Stimulated activated CD4-positive, alpha-beta T cell treated with anti-CD3 and anti-CD28 coated beads, TNF-alpha, amount 100 ng/mL, for 48 hours (primary cell): ENCODE results near the gene MCEE.
"Not testable (repeated sequence)": the region's sequence is repeated elsewhere in the genome, so short reads cannot be mapped to it uniquely, and the experiment has no call there.

Source experiments
- DNase-seq, 3 donors: peaks; one replicate each; pipeline ENCODE4 v3.0.0-alpha.2; 2020; ENCODE audit warnings: low read depth in 3 of 3

MCEE gene

DNA sequence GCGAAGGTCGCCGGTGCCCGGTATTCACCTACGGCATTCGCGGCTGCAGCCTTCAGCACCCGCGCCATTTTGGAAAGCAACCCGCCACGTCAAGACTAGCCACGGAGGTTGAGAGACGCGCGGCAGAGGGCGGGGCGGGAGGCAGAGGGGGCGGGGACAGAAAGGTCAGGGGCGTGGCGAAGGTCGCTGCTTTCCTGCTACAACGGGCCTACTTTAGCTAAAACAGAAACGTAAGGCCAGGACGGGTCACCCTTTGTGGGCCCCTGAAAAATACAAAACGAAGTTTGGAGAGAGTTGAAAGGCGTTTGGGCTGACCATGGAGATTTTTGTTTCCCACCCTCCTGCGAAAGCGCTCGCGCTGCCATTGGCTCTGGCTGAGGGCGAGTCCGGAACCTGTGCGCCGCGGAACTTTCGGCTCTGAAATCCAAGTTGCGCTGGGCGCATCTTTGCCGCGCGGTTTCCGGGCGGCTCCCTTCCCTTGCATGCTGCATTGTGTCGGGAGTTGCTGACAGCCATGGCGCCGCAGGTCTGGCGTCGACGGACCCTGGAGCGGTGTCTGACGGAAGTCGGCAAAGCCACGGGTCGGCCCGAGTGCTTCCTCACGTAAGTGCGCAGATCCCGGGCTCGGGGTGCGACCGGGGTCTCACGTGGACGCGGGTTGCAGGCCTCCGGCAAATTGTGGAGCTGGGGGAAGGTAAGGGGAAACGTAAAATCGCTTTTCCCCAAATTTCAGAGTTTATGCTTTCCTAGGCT is at the start of gene MCEE, which contains the start of gene MPHOSPH10:
Gene MCEE (minus strand): TSS at position 78 of the 753 bp plus-strand sequence. CDS start 10 bp downstream, at position 68.
Gene MPHOSPH10 (plus strand): TSS at position 483 of the 753 bp plus-strand sequence. CDS start 32 bp downstream, at position 515.
- DNase-seq, result peak; percentile 83 to 88 (median 83)

DNA sequence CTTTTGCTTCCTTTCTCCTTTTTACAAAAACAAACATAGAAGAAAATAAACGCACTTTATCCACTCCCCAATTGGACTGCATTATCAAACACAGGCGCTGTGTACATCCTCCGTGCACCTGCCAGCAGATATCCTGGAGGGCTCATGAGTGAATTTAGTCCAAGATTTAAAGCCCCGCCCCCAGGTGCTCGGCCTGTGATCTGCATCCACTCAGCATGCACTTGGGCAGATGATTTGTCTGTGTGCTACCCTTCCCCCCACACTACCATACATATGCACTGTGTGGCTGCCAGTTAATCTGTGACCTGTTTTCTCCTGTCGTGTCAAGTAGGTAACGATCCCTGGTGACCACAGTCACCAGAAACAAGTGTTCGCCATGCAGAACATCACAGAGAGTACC is 48.8 kb upstream of the MCEE start:
- not testable (repeated sequence) for DNase-seq

GRCh38 chr2:71174207-71174606 is 44.2 kb upstream of the MCEE start:
- DNase-seq, result no peak

DNA sequence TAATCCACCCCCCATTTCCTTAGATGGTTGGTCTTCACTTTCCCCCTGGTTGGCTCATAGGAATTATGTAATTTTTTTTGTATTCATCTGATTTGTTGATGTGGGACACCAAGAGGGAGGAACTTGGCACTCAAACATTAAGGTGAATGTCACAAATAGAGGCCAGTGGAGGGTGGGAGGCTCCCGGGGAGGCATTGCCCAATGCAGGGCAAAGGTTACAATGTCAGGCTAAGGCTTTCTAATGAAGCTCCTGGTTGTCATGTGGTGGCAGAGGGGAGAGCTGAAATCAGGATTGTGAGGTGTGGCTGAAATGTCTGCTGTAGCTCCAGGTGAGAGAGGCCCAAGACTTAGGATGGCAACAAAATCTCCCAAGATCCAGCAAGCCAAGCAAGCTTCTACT is 43.1 kb upstream of the MCEE start:
- no peak for DNase-seq

DNA sequence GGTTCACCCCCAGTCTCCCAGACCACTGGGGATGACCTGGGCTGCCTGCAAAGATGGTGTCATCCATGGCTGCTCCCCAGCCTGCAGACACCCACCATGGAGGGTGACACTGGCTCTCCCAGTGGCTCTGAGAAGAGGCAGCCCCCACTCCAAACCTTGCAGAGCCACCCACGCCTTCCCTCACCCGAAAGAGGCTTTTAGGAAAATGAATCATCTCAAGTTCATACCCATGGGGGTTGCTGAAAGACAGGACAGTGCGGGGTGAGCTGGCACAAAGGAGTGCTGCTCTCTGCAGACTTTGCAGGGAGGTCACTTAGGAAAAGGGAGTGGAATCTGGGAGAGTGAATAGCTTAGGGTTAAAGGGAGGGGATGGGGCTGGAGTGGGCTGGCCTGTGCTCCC is 36.8 kb upstream of the MCEE start:
- DNase-seq, result no peak

DNA sequence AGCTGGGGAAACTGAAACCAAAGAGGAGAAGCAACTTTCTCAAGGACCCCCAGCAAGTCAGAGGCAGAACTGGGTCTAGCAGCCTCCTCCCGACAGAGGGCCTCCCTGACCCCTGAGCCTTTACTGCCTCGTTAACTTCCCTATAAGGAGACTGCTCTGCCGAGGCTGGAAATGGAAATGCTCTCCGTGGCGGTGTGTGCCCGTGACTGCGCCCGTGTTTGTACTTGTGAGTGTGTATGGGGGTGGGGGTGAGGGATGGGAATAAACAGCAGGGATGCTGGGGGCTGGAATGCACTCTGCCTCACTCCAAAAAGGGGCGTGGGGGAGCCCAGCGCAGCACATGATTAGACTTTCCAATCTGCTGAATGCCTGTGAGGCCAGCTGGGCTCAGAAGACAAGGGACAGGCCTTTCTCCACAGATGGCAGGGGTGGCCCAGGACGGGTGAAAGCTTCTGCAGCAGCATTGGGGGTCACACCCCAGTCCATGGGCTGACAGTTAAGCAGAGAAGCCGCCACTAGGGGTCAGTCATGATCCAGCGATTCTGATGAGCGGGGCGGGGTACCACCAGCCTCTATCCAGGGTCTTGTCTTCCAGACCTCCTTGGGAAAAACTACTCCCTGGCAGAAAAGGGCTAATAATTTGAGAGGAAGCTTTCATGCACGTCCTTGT is 27.2 kb upstream of the MCEE start:
- peak; percentile 24 to 60 (median 35) for DNase-seq

GRCh38 chr2:71156573-71156972 is 26.5 kb upstream of the MCEE start:
- no peak for DNase-seq

DNA sequence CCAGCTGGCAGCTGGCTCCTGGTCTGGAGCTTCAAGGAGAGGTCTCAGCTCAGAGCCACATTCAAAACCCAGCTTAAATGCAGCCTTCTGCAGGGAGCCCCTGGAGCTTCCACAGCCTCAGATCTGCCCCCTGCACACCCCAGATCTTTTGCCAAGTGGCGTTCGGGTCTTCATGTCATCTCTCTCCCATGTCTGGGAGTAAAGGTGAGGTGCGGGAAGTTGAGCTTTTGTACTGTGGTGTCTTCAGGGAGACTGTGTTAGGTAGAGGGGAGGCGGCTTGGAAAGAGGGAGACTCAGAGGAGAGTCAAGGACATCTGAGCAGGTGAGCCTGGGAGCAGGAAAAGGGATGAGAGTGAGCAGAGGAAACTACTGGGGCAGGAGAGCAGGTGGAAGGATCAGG is 25.8 kb upstream of the MCEE start:
- DNase-seq, result no peak

- DNase-seq, result peak in 1 of 3 donors; percentile 8
Observed at GRCh38 chr2:71154798-71155197, 24.8 kb upstream of the MCEE start.

- DNase-seq, result no peak
Observed at GRCh38 chr2:71154279-71154678, 24.2 kb upstream of the MCEE start.

DNA sequence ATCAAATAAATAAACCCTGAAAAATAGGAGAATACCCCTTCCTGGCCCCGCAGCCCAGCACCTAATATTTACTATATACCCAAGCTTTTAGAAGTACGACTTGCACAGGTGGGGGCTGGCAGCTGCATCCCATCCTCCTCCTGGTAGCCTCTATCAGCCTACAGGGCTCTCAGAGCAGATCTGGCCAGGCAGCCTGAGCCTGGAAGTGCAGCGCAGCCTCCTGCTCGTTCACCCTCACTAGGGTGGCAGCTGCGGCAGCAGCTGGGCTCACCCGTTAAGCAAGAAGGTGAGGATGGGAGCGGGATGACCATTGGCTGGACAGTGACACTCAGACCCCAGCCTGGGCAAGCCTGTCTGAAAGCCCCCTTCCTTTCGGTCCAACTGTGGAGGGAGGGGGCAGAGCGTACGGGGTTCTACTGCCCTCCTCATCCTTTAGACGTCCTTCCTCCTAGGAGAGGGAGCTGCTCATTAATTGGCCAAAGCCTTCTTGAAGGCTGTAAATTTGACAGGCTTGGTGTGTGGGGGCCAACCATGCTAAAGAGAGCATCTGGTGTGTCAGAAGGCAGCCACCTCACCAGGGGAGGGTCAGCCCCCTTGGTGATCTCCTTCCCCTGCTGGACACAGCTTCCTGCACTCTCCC is 23.7 kb upstream of the MCEE start:
- no peak for DNase-seq

DNA sequence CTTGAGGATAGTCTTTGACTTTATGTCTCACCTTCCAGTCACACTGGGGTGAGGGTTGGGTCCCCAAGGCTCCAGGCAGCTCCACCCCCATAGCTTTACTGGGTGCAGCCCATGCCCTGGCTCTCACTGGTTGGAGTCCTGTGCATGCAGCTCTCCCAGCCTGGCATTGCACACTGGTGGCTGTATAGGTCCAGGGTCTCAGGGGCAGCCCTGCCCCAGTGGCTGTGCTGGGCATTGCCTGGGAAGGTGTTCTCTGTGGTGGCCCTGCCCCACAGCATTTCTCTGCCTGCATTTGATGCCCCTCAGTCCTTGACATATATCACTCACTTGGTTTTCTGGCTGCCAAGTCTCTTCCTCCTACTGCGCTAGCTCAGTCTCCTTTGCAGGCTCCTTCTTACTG is 21.6 kb upstream of the MCEE start:
- no peak for DNase-seq

DNA sequence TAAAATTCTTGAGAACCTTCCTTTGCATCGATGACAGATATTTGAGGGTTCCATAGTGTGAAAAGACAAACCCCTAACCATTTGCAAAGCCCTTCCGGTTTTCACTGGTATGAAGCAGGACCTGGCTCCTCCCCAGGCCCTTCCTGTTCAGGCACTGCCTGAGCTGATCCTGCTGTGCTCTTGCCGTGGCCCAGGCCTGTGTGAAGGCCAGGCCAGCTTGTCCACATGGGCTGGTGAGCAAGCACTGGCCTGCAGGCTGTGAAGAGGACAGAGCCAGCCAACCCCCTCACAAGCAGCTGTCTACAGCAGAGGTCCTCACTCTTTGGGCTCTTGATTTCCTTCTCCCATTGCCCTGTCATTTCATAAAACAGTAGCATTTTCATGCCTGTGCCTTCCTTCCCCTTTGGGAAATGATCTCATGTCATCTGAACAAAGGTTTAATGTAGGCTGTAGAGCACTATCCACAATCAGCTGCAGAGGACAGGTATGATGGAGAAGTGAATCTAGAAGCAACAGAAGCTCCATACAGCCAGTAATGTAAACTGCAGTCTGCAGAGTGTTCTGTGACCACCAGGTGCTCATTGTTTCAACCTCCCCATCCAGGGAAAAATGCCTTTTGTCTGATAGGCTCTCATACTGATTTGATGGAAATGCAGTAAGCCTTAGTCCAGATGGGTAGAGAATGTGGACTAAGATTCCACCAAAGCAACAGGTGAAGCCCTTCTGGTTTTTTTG is 20.2 kb upstream of the MCEE start:
- DNase-seq, result no peak

- DNase-seq, result no peak
Observed at GRCh38 chr2:71148506-71149063, 18.6 kb upstream of the MCEE start.

GRCh38 chr2:71143782-71144181 is 13.8 kb upstream of the MCEE start:
- DNase-seq, result no peak

- DNase-seq, result no peak
Observed at GRCh38 chr2:71136174-71136573, 6.1 kb upstream of the MCEE start.

- DNase-seq, result no peak
Observed at GRCh38 chr2:71133603-71134002, 3.6 kb upstream of the MCEE start.

DNA sequence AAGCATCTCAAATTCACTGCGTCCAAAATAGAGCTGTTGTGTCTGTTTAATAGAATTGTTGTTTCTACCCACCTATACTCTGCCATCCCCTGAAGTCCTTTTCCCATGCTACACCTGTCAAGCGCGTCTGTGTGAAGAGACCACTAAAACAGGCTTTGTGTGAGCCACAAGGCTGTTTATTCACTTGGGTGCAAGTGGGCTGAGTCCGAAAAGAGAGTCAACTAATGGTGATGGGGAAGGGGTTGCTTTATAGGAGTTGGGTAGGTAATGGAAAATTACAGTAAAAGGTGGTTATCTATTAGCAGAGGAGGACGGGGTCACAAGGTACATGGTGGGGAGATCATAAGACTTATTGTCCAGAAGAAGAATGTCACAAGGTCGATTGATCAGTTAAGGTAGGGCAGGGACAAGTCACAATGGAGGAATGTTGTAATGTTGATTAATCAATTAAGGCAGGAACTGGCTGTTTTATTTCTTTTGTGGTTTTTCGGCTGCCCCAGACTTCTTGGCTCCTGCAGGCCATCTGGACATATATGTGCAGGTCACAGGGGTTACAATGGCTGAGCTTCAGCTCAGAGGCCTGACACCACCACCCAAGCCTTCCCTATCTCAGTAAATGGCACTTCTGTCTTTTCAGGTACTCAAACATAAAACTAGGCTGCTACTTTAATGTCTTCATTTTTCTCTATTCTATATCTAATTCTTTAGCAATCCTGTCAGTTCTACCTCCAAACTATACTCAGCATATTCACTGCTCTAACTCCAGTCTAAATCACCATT is 1.5 kb upstream of the MCEE start:
- DNase-seq, result not testable (repeated sequence)

DNA sequence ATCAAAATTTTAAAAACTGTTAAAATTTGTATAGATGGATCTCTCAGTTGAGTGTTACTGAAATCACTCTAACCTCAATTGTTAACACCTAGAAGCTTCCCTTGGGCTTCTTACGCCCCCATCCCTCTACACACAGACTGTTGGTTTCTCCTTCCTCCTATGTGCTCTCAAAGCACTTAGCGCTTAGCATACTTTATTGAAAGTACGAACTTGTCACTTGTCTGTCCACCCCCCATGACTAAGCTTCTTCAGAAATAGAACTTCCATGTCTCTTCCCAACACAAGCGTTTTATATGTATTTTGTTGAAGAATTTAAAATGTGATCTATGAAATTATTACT is 846 bp upstream of the MCEE start:
- DNase-seq, result no peak

GRCh38 chr2:71129902-71130151 is 202 bp downstream of the MCEE start:
- DNase-seq, result no peak
